DOHH2 (cell line): Measurements from ENCODE around the gene ITGB8.

Experiments
- EZH2phosphoT487 ChIP-seq: fragments of 200-600 bp; sonication (generic); IDR thresholded peaks from 2 replicates; pipeline ENCODE4 v1.6.1; 2017; ENCODE audit warnings: borderline replicate concordance, mild to moderate bottlenecking, antibody characterized with exemption, low read length, moderate library complexity, mixed read lengths
- TF ChIP-seq, protein P1 (sequence below): fragments of 200-600 bp; sonication (generic); IDR thresholded peaks from one replicate; pipeline ENCODE4 v1.5.1; 2014; ENCODE audit warnings: antibody characterized with exemption, mild to moderate bottlenecking, low read depth, low read length; ENCODE audit not compliant: poor library complexity, severe bottlenecking

DNA sequence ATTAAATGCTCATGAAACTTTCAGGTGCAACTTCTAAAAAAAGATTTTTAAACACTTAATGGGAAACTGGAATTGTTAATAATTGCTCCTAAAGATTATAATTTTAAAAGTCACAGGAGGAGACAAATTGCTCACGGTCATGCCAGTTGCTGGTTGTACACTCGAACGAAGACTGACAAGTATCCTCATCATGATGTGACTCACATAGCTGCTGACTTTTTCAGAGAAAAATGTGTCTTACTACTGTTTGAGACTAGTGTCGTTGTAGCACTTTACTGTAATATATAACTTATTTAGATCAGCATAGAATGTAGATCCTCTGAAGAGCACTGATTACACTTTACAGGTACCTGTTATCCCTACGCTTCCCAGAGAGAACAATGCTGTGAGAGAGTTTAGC lies 79.3 kb downstream of the ITGB8 start:
- TF ChIP-seq, protein P1, sequence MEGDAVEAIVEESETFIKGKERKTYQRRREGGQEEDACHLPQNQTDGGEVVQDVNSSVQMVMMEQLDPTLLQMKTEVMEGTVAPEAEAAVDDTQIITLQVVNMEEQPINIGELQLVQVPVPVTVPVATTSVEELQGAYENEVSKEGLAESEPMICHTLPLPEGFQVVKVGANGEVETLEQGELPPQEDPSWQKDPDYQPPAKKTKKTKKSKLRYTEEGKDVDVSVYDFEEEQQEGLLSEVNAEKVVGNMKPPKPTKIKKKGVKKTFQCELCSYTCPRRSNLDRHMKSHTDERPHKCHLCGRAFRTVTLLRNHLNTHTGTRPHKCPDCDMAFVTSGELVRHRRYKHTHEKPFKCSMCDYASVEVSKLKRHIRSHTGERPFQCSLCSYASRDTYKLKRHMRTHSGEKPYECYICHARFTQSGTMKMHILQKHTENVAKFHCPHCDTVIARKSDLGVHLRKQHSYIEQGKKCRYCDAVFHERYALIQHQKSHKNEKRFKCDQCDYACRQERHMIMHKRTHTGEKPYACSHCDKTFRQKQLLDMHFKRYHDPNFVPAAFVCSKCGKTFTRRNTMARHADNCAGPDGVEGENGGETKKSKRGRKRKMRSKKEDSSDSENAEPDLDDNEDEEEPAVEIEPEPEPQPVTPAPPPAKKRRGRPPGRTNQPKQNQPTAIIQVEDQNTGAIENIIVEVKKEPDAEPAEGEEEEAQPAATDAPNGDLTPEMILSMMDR = no peak
- no peak for TF ChIP-seq EZH2phosphoT487
